ENCODE results near the gene CD101.

The CD101 gene

GRCh38 chr1:116966791-116967190, 34.8 kb upstream of the CD101 start:
- Histone ChIP-seq H3K27ac (replicated peaks) (no peak overlapping the region), H3K27me3 (ENCODE audit: insufficient read depth, poor library complexity, severe bottlenecking) (no peaks in the 10 kb centered on the region), H3K4me3 (replicated peaks; ENCODE audit: insufficient read depth, low read length) (no peak overlapping the region)
- DNase-seq (ENCODE audit: low read depth in 1 of 2, low spot score in 1 of 2) = no peak
- TF ChIP-seq SPI1 (IDR thresholded peaks at IDR 0.05; ENCODE audit: borderline replicate concordance, low read depth) = no peak
- no peak for TF ChIP-seq POLR2AphosphoS5 (IDR thresholded peaks at IDR 0.05; ENCODE audit: low read depth)
- no peak for TF ChIP-seq REST (IDR thresholded peaks at IDR 0.05; ENCODE audit: insufficient replicate concordance, low read depth)
- no peak for TF ChIP-seq GABPA (IDR thresholded peaks at IDR 0.05; ENCODE audit: low read depth)
- no peak for TF ChIP-seq CTCF (IDR thresholded peaks at IDR 0.05; ENCODE audit: insufficient read depth, low read length)

GRCh38 chr1:116968724-116969123, 32.8 kb upstream of the CD101 start:
- Histone ChIP-seq H3K4me3 (replicated peaks; ENCODE audit: insufficient read depth, low read length) (no peak overlapping the region), H3K27me3 (ENCODE audit: insufficient read depth, poor library complexity, severe bottlenecking) (no peaks in the 10 kb centered on the region), H3K27ac (replicated peaks) (no peak overlapping the region)
- DNase-seq (ENCODE audit: low read depth in 1 of 2, low spot score in 1 of 2) = no peak
- no peak for TF ChIP-seq GABPA (IDR thresholded peaks at IDR 0.05; ENCODE audit: low read depth)
- no peak for TF ChIP-seq SPI1 (IDR thresholded peaks at IDR 0.05; ENCODE audit: borderline replicate concordance, low read depth)
- no peak for TF ChIP-seq POLR2AphosphoS5 (IDR thresholded peaks at IDR 0.05; ENCODE audit: low read depth)
- no peak for TF ChIP-seq REST (IDR thresholded peaks at IDR 0.05; ENCODE audit: insufficient replicate concordance, low read depth)

GRCh38 chr1:116971258-116971860, 30.2 kb upstream of the CD101 start:
- no peak overlapping the region for H3K4me3 ChIP-seq (replicated peaks; ENCODE audit: insufficient read depth, low read length)
- no peak for DNase-seq (ENCODE audit: low read depth in 1 of 2, low spot score in 1 of 2)
- H3K27me3 ChIP-seq (ENCODE audit: insufficient read depth, poor library complexity, severe bottlenecking) = no peaks in the 10 kb centered on the region

More at GRCh38 chr1:116971258-116971860, 30.2 kb upstream of the CD101 start:
- H3K27ac ChIP-seq (replicated peaks) = no peak overlapping the region
- TF ChIP-seq REST (IDR thresholded peaks at IDR 0.05; ENCODE audit: insufficient replicate concordance, low read depth) (no peak), POLR2AphosphoS5 (IDR thresholded peaks at IDR 0.05; ENCODE audit: low read depth) (no peak), GABPA (IDR thresholded peaks at IDR 0.05; ENCODE audit: low read depth) (no peak), SPI1 (IDR thresholded peaks at IDR 0.05; ENCODE audit: borderline replicate concordance, low read depth) (no peak), CTCF (IDR thresholded peaks at IDR 0.05; ENCODE audit: insufficient read depth, low read length) (no peak)
